MCF 10A (cell line): ENCODE results near the gene GLRB. TPM values are rescaled to one million over a fixed set of nuclear protein-coding genes. Genes with fewer than 3 reads are reported as not detected.
"Not testable (repeated sequence)": the region's sequence is repeated elsewhere in the genome, so short reads cannot be mapped to it uniquely, and the experiment has no call there.

Experiments used
- BruUV-seq: library from RNA; stranded (reverse); fragments of 400-500 nt; replicated peaks from 2 replicates; lab custom pipeline; 2021; lab: Mats Ljungman, UMichigan
- CTCF ChIA-PET: fragments of 300-600 bp; sonication (Branson Sonifier 250); formaldehyde crosslinking; extraction: SDS; loops from one replicate; lab custom pipeline; 2021; ENCODE audit warnings: antibody characterized with exemption, inconsistent platforms; lab: Yijun Ruan, JAX
- POLR2A ChIA-PET: fragments of 300-600, 350-650 bp; sonication (Branson Sonifier 250); formaldehyde crosslinking; extraction: SDS; loops from one replicate; lab custom pipeline; 2020; ENCODE audit warnings: antibody characterized with exemption, inconsistent platforms; lab: Yijun Ruan, JAX
- DNase-seq: peaks from one replicate; pipeline ENCODE4 v3.0.0-alpha.2; 2018; ENCODE audit not compliant: unreplicated experiment
- H3K27ac Mint-ChIP-seq: one replicate; pipeline ENCODE4 v1.8.0; 2022; ENCODE audit warnings: mild to moderate bottlenecking, low read depth, mixed read lengths; ENCODE audit not compliant: unreplicated experiment
- H3K27me3 Mint-ChIP-seq: one replicate; pipeline ENCODE4 v1.8.0; 2022; ENCODE audit warnings: mixed read lengths; ENCODE audit not compliant: insufficient read depth, unreplicated experiment
- H3K36me3 Mint-ChIP-seq: one replicate; pipeline ENCODE4 v1.8.0; 2022; ENCODE audit warnings: mild to moderate bottlenecking, moderate library complexity, mixed read lengths; ENCODE audit not compliant: insufficient read depth, unreplicated experiment
- H3K4me1 Mint-ChIP-seq: one replicate; pipeline ENCODE4 v1.8.0; 2022; ENCODE audit warnings: mixed read lengths; ENCODE audit not compliant: insufficient read depth, unreplicated experiment
- H3K4me3 Mint-ChIP-seq: one replicate; pipeline ENCODE4 v1.8.0; 2022; ENCODE audit warnings: mild to moderate bottlenecking, moderate library complexity, mixed read lengths; ENCODE audit not compliant: unreplicated experiment
- H3K9me3 Mint-ChIP-seq: one replicate; pipeline ENCODE4 v1.8.0; 2022; ENCODE audit warnings: mixed read lengths; ENCODE audit not compliant: unreplicated experiment
- CTCF ChIP-seq: fragments of 200-600 bp; IDR thresholded peaks from one replicate; pipeline ENCODE4 v1.8.0; 2022; ENCODE audit warnings: antibody characterized with exemption, mild to moderate bottlenecking; ENCODE audit not compliant: unreplicated experiment
- intact Hi-C: fragments of 100-400 bp; cut with micrococcal nuclease; formaldehyde crosslinking; loops from 2 replicates; pipeline ENCODE4 v1.14.1; 2022
- total RNA-seq: library from RNA; stranded (reverse); gene quantifications from 2 replicates; pipeline ENCODE4 v1.2.3, GENCODE V29; 2022

The GLRB gene
- total RNA-seq, 1 experiment from 2014 or later = 5.9 TPM

GRCh38 chr4:157165935-157166610, 90.1 kb downstream of the GLRB start:
- intact Hi-C loops = no loop called here
- BruUV-seq = no TSS peak
- no peak for DNase-seq
- Mint-ChIP-seq H3K4me3 (no peak overlapping the region), H3K27ac (no peak overlapping the region), H3K27me3 (no peaks in the 10 kb centered on the region), H3K9me3 (no peaks in the 10 kb centered on the region), H3K36me3 (no peaks in the 10 kb centered on the region), H3K4me1 (no peaks in the 10 kb centered on the region)
- ChIA-PET CTCF (no interaction called here), POLR2A (no interaction called here)
- no peak for TF ChIP-seq CTCF

- CTCF ChIA-PET = no interaction called here
- Mint-ChIP-seq H3K27ac (no peak overlapping the region), H3K27me3 (no peaks in the 10 kb centered on the region), H3K4me3 (no peak overlapping the region), H3K9me3 (no peaks in the 10 kb centered on the region), H3K4me1 (no peaks in the 10 kb centered on the region), H3K36me3 (no peaks in the 10 kb centered on the region)
- intact Hi-C loops = loop anchor here (5.0 kb wide), 2 partner anchors 123 to 198 kb away; partner anchors contain the start of gene PDGFC
- no peak for TF ChIP-seq CTCF
- no TSS peak for BruUV-seq
- POLR2A ChIA-PET = no interaction called here
- DNase-seq = no peak
Observed at GRCh38 chr4:157170321-157170720, 94.4 kb downstream of the GLRB start.

GRCh38 chr4:157172011-157172410, 96.1 kb downstream of the GLRB start:
- no peak overlapping the region for H3K4me3 Mint-ChIP-seq
- DNase-seq = peak; percentile 26
- POLR2A ChIA-PET = no interaction called here
- CTCF ChIA-PET = no interaction called here
- intact Hi-C loops = loop anchor here (1.0 to 5.0 kb wide), 3 partner anchors 125 to 697 kb away; partner anchors contain the start of gene PDGFC
- no TSS peak for BruUV-seq
- H3K9me3 Mint-ChIP-seq = no peaks in the 10 kb centered on the region
- no peak overlapping the region for H3K27ac Mint-ChIP-seq
- no peaks in the 10 kb centered on the region for H3K27me3 Mint-ChIP-seq
- peak; percentile 25 for TF ChIP-seq CTCF
- no peaks in the 10 kb centered on the region for H3K36me3 Mint-ChIP-seq
- no peaks in the 10 kb centered on the region for H3K4me1 Mint-ChIP-seq

GRCh38 chr4:157180268-157180667, 104.3 kb downstream of the GLRB start:
- H3K4me1 Mint-ChIP-seq, H3K36me3 Mint-ChIP-seq, intact Hi-C loops, H3K9me3 Mint-ChIP-seq, H3K4me3 Mint-ChIP-seq, H3K27ac Mint-ChIP-seq, H3K27me3 Mint-ChIP-seq, BruUV-seq, DNase-seq, CTCF ChIA-PET, POLR2A ChIA-PET: not testable (repeated sequence)
